IPS DF 6.9 (cell line): ENCODE results near the gene OR7E24.
"Not testable (repeated sequence)": the region's sequence is repeated elsewhere in the genome, so short reads cannot be mapped to it uniquely, and the experiment has no call there.

Experiments used
- DNase-seq: peaks from one replicate; pipeline ENCODE4 v3.0.0-alpha.2; 2013; ENCODE audit warnings: low read depth, low spot score
- H3K27ac ChIP-seq: one replicate; pipeline ENCODE4 v1.5.1; 2013; ENCODE audit warnings: low read length, control low read depth
- H3K27me3 ChIP-seq: 2 replicates; pipeline ENCODE4 v1.6.1; 2013; ENCODE audit warnings: mild to moderate bottlenecking, low read length; ENCODE audit not compliant: control insufficient read depth, insufficient read depth
- H3K36me3 ChIP-seq: 2 replicates; pipeline ENCODE4 v1.6.1; 2013; ENCODE audit warnings: low read length; ENCODE audit not compliant: control insufficient read depth, insufficient read depth
- H3K4me1 ChIP-seq: 2 replicates; pipeline ENCODE4 v1.6.1; 2013; ENCODE audit warnings: low read length; ENCODE audit not compliant: control insufficient read depth, insufficient read depth
- H3K4me3 ChIP-seq: 2 replicates; pipeline ENCODE4 v1.5.1; 2013; ENCODE audit warnings: mild to moderate bottlenecking, low read length
- H3K9me3 ChIP-seq: 2 replicates; pipeline ENCODE4 v1.6.1; 2013; ENCODE audit warnings: low read length, inconsistent platforms; ENCODE audit not compliant: control insufficient read depth, insufficient read depth
- WGBS: extraction: QIAGEN DNeasy Blood & Tissue Kit; methylation state at CpG from one replicate; pipeline ENCODE4 v1.1.7; 2013; ENCODE audit warnings: mixed read lengths, missing lambda C conversion rate; ENCODE audit not compliant: insufficient read length, insufficient coverage; 5-methylcytosine and 5-hydroxymethylcytosine counted together

The OR7E24 gene

GRCh38 chr19:9250630-9251029, at the start of gene OR7E24:
Gene OR7E24 (plus strand): TSS chr19:9250930. CDS start chr19:9251044, 114 bp downstream.
- no peaks in the 10 kb centered on the region for H3K27me3 ChIP-seq
- H3K4me3 ChIP-seq = no peak within 1 kb of the TSS
- H3K4me1 ChIP-seq = no peaks in the 10 kb centered on the region
- no peak for DNase-seq
- peaks cover 3% of the 10 kb centered on the region; the same call in 1 of the 2 replicates for H3K9me3 ChIP-seq
- WGBS = no CpG with 5 or more reads among the region's 1 CpG
- H3K36me3 ChIP-seq = no peaks in the 10 kb centered on the region
- no peak within 1 kb of the TSS for H3K27ac ChIP-seq

GRCh38 chr19:9205501-9206113, 45.1 kb upstream of the OR7E24 start:
- DNase-seq = peak; percentile 29
- WGBS = no CpG with 5 or more reads among the region's 13 CpGs
- no peak overlapping the region for H3K4me3 ChIP-seq
- no peaks in the 10 kb centered on the region for H3K4me1 ChIP-seq
- H3K27me3 ChIP-seq = no peaks in the 10 kb centered on the region
- no peaks in the 10 kb centered on the region for H3K36me3 ChIP-seq
- no peak overlapping the region for H3K27ac ChIP-seq
- no peaks in the 10 kb centered on the region for H3K9me3 ChIP-seq

GRCh38 chr19:9219489-9219888, 31.2 kb upstream of the OR7E24 start, which contains the start of gene OR7D4:
Gene OR7D4 (minus strand): TSS chr19:9219589. CDS start chr19:9214837, 4,752 bp downstream.
- Histone ChIP-seq H3K9me3 (peaks cover 7% of the 10 kb centered on the region), H3K4me3 (no peak within 1 kb of the TSS), H3K27me3 (no peaks in the 10 kb centered on the region), H3K36me3 (no peaks in the 10 kb centered on the region), H3K27ac (no peak within 1 kb of the TSS), H3K4me1 (no peaks in the 10 kb centered on the region)
- no peak for DNase-seq
- no CpG with 5 or more reads among the region's 3 CpGs for WGBS

- Histone ChIP-seq H3K27ac (no peak overlapping the region), H3K4me1 (no peaks in the 10 kb centered on the region), H3K27me3 (no peaks in the 10 kb centered on the region), H3K4me3 (no peak overlapping the region), H3K36me3 (no peaks in the 10 kb centered on the region), H3K9me3 (peaks cover 3% of the 10 kb centered on the region; the same call in 1 of the 2 replicates)
- WGBS = no CpG with 5 or more reads among the region's 5 CpGs
- DNase-seq = no peak
Observed at GRCh38 chr19:9251236-9251635, 506 bp downstream of the OR7E24 start.

GRCh38 chr19:9283485-9283884, 32.8 kb downstream of the OR7E24 start:
- not testable (repeated sequence) for H3K4me1 ChIP-seq, H3K36me3 ChIP-seq, H3K4me3 ChIP-seq, DNase-seq, H3K27ac ChIP-seq, H3K27me3 ChIP-seq
- no CpG with 5 or more reads among the region's 38 CpGs for WGBS
- peaks cover 12% of the 10 kb centered on the region for H3K9me3 ChIP-seq

GRCh38 chr19:9289231-9289884, 38.6 kb downstream of the OR7E24 start:
- Histone ChIP-seq H3K36me3 (no peaks in the 10 kb centered on the region), H3K4me1 (no peaks in the 10 kb centered on the region), H3K27ac (no peak overlapping the region), H3K9me3 (peaks cover 3% of the 10 kb centered on the region), H3K4me3 (no peak overlapping the region), H3K27me3 (no peaks in the 10 kb centered on the region)
- no CpG with 5 or more reads among the region's 2 CpGs for WGBS
- no peak for DNase-seq

- no peak overlapping the region for H3K4me3 ChIP-seq
- no peak overlapping the region for H3K27ac ChIP-seq
- DNase-seq = no peak
- H3K4me1 ChIP-seq = no peaks in the 10 kb centered on the region
- peaks cover 9% of the 10 kb centered on the region; the same call in 1 of the 2 replicates for H3K36me3 ChIP-seq
- no peaks in the 10 kb centered on the region for H3K27me3 ChIP-seq
- peaks cover 6% of the 10 kb centered on the region for H3K9me3 ChIP-seq
- no CpG with 5 or more reads among the region's 4 CpGs for WGBS
Observed at GRCh38 chr19:9295411-9295849, 44.7 kb downstream of the OR7E24 start.

- H3K9me3 ChIP-seq = peaks cover 6% of the 10 kb centered on the region
- no peak overlapping the region for H3K27ac ChIP-seq
- no peak overlapping the region for H3K4me3 ChIP-seq
- DNase-seq = no peak
- WGBS = no CpG with 5 or more reads among the region's 2 CpGs
- peaks cover 9% of the 10 kb centered on the region; the same call in 1 of the 2 replicates for H3K36me3 ChIP-seq
- no peaks in the 10 kb centered on the region for H3K4me1 ChIP-seq
- no peaks in the 10 kb centered on the region for H3K27me3 ChIP-seq
Observed at GRCh38 chr19:9296336-9296735, 45.6 kb downstream of the OR7E24 start.
